Measurements from ENCODE around the gene ODAPH. TPM values are rescaled to one million over a fixed set of nuclear protein-coding genes. Genes with fewer than 3 reads are reported as not detected.

ODAPH gene
- not detected in 2 replicates for total RNA-seq

GRCh38 chr4:75555294-75556164 is at the start of gene ODAPH:
ODAPH (plus strand) TSS chr4:75556066; CDS start chr4:75556083, 17 bp downstream.

GRCh38 chr4:75514131-75514948 is 41.5 kb upstream of the ODAPH start, which contains the start of the genes RCHY1 and THAP6:
RCHY1 (minus strand) TSS chr4:75514403; CDS start chr4:75514286, 117 bp downstream.
THAP6 (plus strand) TSS chr4:75514473; CDS start chr4:75515453, 980 bp downstream.

Other genes starting within 250 kb of the ODAPH start
- gene RCHY1, start 41.7 kb upstream of the ODAPH start, total RNA-seq: 30.7 and 40.3 TPM in 2 replicates
- 6.9 and 9.0 TPM in 2 replicates for gene THAP6, start 41.6 kb upstream of the ODAPH start, total RNA-seq
- 0.29 and 0.65 TPM in 2 replicates for gene CDKL2, start 74.5 kb downstream of the ODAPH start, total RNA-seq
- gene G3BP2, start 117.3 kb downstream of the ODAPH start, total RNA-seq: 220 and 229 TPM in 2 replicates
- gene USO1, start 168.5 kb downstream of the ODAPH start, total RNA-seq: 86.8 and 88.8 TPM in 2 replicates